ENCODE measurements around the gene ZNF555.

DNA sequence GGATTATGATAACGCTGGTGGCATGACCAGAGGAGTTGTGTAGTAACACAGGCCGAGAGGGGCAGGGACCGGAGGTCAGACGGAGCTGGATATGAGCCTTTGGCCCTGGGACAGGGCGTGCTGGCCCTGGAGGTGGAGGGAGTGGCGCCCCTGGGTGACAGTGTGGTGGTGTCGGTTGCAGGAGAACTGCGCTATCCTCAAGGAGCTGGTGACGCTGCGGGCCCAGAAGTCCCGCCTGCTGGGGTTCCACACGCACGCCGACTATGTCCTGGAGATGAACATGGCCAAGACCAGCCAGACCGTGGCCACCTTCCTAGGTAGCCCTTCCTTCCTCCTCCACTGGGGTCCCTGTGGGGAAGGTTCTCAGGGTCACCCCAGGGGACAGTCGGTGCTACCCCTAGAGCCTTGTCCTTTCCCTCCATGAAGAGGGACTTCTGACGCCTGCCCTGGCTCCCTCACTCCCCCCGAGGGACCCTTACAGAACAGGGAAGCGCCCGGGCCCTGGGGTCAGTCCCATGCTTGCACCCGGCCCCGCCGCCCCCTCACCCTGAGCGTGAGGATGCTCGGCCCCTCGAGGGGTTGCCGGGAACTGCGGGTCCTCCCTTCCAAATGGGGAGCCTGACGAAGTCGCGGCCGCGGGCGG is 34.4 kb upstream of the ZNF555 start:
- TF ChIP-seq EZH2 (IDR thresholded peaks at IDR 0.05): no peak
- TF ChIP-seq, protein P1, sequence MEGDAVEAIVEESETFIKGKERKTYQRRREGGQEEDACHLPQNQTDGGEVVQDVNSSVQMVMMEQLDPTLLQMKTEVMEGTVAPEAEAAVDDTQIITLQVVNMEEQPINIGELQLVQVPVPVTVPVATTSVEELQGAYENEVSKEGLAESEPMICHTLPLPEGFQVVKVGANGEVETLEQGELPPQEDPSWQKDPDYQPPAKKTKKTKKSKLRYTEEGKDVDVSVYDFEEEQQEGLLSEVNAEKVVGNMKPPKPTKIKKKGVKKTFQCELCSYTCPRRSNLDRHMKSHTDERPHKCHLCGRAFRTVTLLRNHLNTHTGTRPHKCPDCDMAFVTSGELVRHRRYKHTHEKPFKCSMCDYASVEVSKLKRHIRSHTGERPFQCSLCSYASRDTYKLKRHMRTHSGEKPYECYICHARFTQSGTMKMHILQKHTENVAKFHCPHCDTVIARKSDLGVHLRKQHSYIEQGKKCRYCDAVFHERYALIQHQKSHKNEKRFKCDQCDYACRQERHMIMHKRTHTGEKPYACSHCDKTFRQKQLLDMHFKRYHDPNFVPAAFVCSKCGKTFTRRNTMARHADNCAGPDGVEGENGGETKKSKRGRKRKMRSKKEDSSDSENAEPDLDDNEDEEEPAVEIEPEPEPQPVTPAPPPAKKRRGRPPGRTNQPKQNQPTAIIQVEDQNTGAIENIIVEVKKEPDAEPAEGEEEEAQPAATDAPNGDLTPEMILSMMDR (IDR thresholded peaks at IDR 0.05): no peak

Measured in neural progenitor cell (in vitro differentiated cells).